Measurements from ENCODE around the gene TOGARAM1. TPM values are rescaled to one million over a fixed set of nuclear protein-coding genes. Genes with fewer than 3 reads are reported as not detected.

TOGARAM1 gene
- total RNA-seq, 1 experiment from 2014 or later: 6.4 TPM

DNA sequence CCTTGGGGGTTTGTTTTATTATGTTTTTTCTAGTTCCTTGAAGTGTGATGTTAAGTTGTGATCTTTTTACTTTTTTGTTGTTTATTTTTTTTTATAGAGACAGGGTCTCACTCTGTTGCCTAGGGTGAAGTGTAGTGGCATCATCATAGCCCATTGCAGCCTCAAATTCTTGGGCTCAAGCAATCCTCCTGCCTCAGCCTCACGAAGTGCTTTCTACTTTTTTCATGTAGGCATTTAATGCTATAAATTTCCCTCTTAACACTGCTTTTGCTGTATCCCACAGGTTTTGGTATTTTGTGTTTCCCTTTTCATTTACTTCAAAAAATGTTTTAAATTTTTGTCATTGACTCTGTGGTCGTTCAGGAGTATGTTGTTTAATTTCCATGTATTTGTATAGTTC lies 95.4 kb downstream of the TOGARAM1 start:
- DNase-seq (ENCODE audit: low spot score): no peak
- Mint-ChIP-seq H3K36me3 (peaks cover 9% of the 10 kb centered on the region), H3K4me3 (no peak overlapping the region), H3K4me1 (no peaks in the 10 kb centered on the region), H3K9me3 (no peaks in the 10 kb centered on the region), H3K27ac (no peak overlapping the region), H3K27me3 (ENCODE audit: low read depth) (no peaks in the 10 kb centered on the region)
- no peak for ATAC-seq
- CTCF ChIA-PET: interaction anchor here (0.6 kb wide), 1 partner anchor 8 kb away, joined by 6 read pairs; no protein-coding TSS in a partner anchor
- POLR2A ChIA-PET: no interaction called here
- no peak for TF ChIP-seq ZNF263 (CRISPR knock-in tag; IDR thresholded peaks at IDR 0.05; ENCODE audit: low read depth)
- no peak for TF ChIP-seq RELA (CRISPR knock-in tag; IDR thresholded peaks at IDR 0.05; ENCODE audit: borderline replicate concordance)
- no peak for TF ChIP-seq E2F5 (CRISPR knock-in tag; IDR thresholded peaks at IDR 0.05)
- TF ChIP-seq CREM (CRISPR knock-in tag; IDR thresholded peaks at IDR 0.05): no peak
- TF ChIP-seq ZNF317 (CRISPR knock-in tag; IDR thresholded peaks at IDR 0.05; ENCODE audit: borderline replicate concordance, low read depth): no peak
- TF ChIP-seq IRF1 (CRISPR knock-in tag; IDR thresholded peaks at IDR 0.05): no peak
- TF ChIP-seq JUN (CRISPR knock-in tag; IDR thresholded peaks at IDR 0.05): no peak
- TF ChIP-seq MAX (CRISPR knock-in tag; IDR thresholded peaks at IDR 0.05): no peak
- TF ChIP-seq, protein P1, sequence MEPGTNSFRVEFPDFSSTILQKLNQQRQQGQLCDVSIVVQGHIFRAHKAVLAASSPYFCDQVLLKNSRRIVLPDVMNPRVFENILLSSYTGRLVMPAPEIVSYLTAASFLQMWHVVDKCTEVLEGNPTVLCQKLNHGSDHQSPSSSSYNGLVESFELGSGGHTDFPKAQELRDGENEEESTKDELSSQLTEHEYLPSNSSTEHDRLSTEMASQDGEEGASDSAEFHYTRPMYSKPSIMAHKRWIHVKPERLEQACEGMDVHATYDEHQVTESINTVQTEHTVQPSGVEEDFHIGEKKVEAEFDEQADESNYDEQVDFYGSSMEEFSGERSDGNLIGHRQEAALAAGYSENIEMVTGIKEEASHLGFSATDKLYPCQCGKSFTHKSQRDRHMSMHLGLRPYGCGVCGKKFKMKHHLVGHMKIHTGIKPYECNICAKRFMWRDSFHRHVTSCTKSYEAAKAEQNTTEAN (CRISPR knock-in tag; IDR thresholded peaks at IDR 0.05): no peak
- TF ChIP-seq, protein P2, sequence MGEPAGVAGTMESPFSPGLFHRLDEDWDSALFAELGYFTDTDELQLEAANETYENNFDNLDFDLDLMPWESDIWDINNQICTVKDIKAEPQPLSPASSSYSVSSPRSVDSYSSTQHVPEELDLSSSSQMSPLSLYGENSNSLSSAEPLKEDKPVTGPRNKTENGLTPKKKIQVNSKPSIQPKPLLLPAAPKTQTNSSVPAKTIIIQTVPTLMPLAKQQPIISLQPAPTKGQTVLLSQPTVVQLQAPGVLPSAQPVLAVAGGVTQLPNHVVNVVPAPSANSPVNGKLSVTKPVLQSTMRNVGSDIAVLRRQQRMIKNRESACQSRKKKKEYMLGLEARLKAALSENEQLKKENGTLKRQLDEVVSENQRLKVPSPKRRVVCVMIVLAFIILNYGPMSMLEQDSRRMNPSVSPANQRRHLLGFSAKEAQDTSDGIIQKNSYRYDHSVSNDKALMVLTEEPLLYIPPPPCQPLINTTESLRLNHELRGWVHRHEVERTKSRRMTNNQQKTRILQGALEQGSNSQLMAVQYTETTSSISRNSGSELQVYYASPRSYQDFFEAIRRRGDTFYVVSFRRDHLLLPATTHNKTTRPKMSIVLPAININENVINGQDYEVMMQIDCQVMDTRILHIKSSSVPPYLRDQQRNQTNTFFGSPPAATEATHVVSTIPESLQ (CRISPR knock-in tag; IDR thresholded peaks at IDR 0.05): no peak
- TF ChIP-seq FOXP1 (CRISPR knock-in tag; IDR thresholded peaks at IDR 0.05; ENCODE audit: borderline replicate concordance): no peak
- TF ChIP-seq, protein P3, sequence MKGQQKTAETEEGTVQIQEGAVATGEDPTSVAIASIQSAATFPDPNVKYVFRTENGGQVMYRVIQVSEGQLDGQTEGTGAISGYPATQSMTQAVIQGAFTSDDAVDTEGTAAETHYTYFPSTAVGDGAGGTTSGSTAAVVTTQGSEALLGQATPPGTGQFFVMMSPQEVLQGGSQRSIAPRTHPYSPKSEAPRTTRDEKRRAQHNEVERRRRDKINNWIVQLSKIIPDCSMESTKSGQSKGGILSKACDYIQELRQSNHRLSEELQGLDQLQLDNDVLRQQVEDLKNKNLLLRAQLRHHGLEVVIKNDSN (CRISPR knock-in tag; IDR thresholded peaks at IDR 0.05): no peak
- no peak for TF ChIP-seq EMX1 (CRISPR knock-in tag; IDR thresholded peaks at IDR 0.05)
- TF ChIP-seq, protein P4, sequence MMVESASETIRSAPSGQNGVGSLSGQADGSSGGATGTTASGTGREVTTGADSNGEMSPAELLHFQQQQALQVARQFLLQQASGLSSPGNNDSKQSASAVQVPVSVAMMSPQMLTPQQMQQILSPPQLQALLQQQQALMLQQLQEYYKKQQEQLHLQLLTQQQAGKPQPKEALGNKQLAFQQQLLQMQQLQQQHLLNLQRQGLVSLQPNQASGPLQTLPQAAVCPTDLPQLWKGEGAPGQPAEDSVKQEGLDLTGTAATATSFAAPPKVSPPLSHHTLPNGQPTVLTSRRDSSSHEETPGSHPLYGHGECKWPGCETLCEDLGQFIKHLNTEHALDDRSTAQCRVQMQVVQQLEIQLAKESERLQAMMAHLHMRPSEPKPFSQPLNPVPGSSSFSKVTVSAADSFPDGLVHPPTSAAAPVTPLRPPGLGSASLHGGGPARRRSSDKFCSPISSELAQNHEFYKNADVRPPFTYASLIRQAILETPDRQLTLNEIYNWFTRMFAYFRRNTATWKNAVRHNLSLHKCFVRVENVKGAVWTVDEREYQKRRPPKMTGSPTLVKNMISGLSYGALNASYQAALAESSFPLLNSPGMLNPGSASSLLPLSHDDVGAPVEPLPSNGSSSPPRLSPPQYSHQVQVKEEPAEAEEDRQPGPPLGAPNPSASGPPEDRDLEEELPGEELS (CRISPR knock-in tag; IDR thresholded peaks at IDR 0.05): no peak
- TF ChIP-seq ZBTB21 (CRISPR knock-in tag; IDR thresholded peaks at IDR 0.05; ENCODE audit: borderline replicate concordance): no peak
- no peak for TF ChIP-seq E2F1 (CRISPR knock-in tag; IDR thresholded peaks at IDR 0.05)
- no peak for TF ChIP-seq ZNF671 (CRISPR knock-in tag; IDR thresholded peaks at IDR 0.05)

Measured in WTC11 (cell line).